ENCODE measurements around the gene EYS.

Gene EYS

GRCh38 chr6:64185621-64186020 lies 1521.4 kb downstream of the EYS start:
- Histone ChIP-seq H3K79me2 (ENCODE audit: control insufficient read depth, low read length) (no peaks in the 10 kb centered on the region), H3K27ac (ENCODE audit: low read depth, low read length) (no peak overlapping the region)
- no peak for TF ChIP-seq CTCF (IDR thresholded peaks at IDR 0.05; ENCODE audit: low read depth, low read length, poor library complexity, severe bottlenecking)
- TF ChIP-seq EZH2phosphoT487 (IDR thresholded peaks at IDR 0.05; ENCODE audit: borderline replicate concordance, low read length): no peak

GRCh38 chr6:64175296-64175695 lies 1531.7 kb downstream of the EYS start:
- no peak for TF ChIP-seq CTCF (IDR thresholded peaks at IDR 0.05; ENCODE audit: low read depth, low read length, poor library complexity, severe bottlenecking)
- TF ChIP-seq EZH2phosphoT487 (IDR thresholded peaks at IDR 0.05; ENCODE audit: borderline replicate concordance, low read length): no peak
- no peaks in the 10 kb centered on the region for H3K27me3 ChIP-seq (ENCODE audit: control insufficient read depth, low read length)

More at GRCh38 chr6:64185621-64186020, 1521.4 kb downstream of the EYS start:
- no peaks in the 10 kb centered on the region for H3K4me1 ChIP-seq (ENCODE audit: control insufficient read depth, low read length)
- no peaks in the 10 kb centered on the region for H4K20me1 ChIP-seq (ENCODE audit: control insufficient read depth, insufficient read depth, low read depth, low read length)
- no peaks in the 10 kb centered on the region for H3K36me3 ChIP-seq (ENCODE audit: control insufficient read depth, low read length)
- no peaks in the 10 kb centered on the region for H3F3A ChIP-seq (ENCODE audit: control insufficient read depth, insufficient read depth)
- H3K9me2 ChIP-seq (replicated peaks; ENCODE audit: control insufficient read depth, low read length): no peaks in the 10 kb centered on the region
- no peaks in the 10 kb centered on the region for H3K27me3 ChIP-seq (ENCODE audit: control insufficient read depth, low read length)
- H3K4me3 ChIP-seq (ENCODE audit: low read length): no peak overlapping the region
- no peaks in the 10 kb centered on the region for H3K9me3 ChIP-seq (ENCODE audit: control insufficient read depth, insufficient read depth, low read length)
- no peak overlapping the region for H3K4me2 ChIP-seq (ENCODE audit: low read length)

GRCh38 chr6:64170316-64170715 lies 1536.7 kb downstream of the EYS start:
- Histone ChIP-seq H4K20me1 (ENCODE audit: control insufficient read depth, insufficient read depth, low read depth, low read length) (no peaks in the 10 kb centered on the region), H3K79me2 (ENCODE audit: control insufficient read depth, low read length) (no peaks in the 10 kb centered on the region), H3K4me1 (ENCODE audit: control insufficient read depth, low read length) (no peaks in the 10 kb centered on the region), H3K4me3 (ENCODE audit: low read length) (no peak overlapping the region), H3F3A (ENCODE audit: control insufficient read depth, insufficient read depth) (no peaks in the 10 kb centered on the region), H3K9me2 (replicated peaks; ENCODE audit: control insufficient read depth, low read length) (no peaks in the 10 kb centered on the region), H3K27me3 (ENCODE audit: control insufficient read depth, low read length) (no peaks in the 10 kb centered on the region), H3K4me2 (ENCODE audit: low read length) (no peak overlapping the region), H3K27ac (ENCODE audit: low read depth, low read length) (no peak overlapping the region), H3K36me3 (ENCODE audit: control insufficient read depth, low read length) (no peaks in the 10 kb centered on the region), H3K9me3 (ENCODE audit: control insufficient read depth, insufficient read depth, low read length) (no peaks in the 10 kb centered on the region)
- no peak for TF ChIP-seq CTCF (IDR thresholded peaks at IDR 0.05; ENCODE audit: low read depth, low read length, poor library complexity, severe bottlenecking)
- TF ChIP-seq EZH2phosphoT487 (IDR thresholded peaks at IDR 0.05; ENCODE audit: borderline replicate concordance, low read length): no peak

More at GRCh38 chr6:64175296-64175695, 1531.7 kb downstream of the EYS start:
- Histone ChIP-seq H3F3A (ENCODE audit: control insufficient read depth, insufficient read depth) (no peaks in the 10 kb centered on the region), H3K27ac (ENCODE audit: low read depth, low read length) (no peak overlapping the region), H3K4me2 (ENCODE audit: low read length) (no peak overlapping the region), H4K20me1 (ENCODE audit: control insufficient read depth, insufficient read depth, low read depth, low read length) (no peaks in the 10 kb centered on the region), H3K9me2 (replicated peaks; ENCODE audit: control insufficient read depth, low read length) (no peaks in the 10 kb centered on the region), H3K79me2 (ENCODE audit: control insufficient read depth, low read length) (no peaks in the 10 kb centered on the region), H3K9me3 (ENCODE audit: control insufficient read depth, insufficient read depth, low read length) (no peaks in the 10 kb centered on the region), H3K4me1 (ENCODE audit: control insufficient read depth, low read length) (no peaks in the 10 kb centered on the region), H3K36me3 (ENCODE audit: control insufficient read depth, low read length) (no peaks in the 10 kb centered on the region), H3K4me3 (ENCODE audit: low read length) (no peak overlapping the region)
